Inflammatory macrophage (primary cell): ENCODE data around the gene NOP9.

Source experiments
- DNase-seq, 2 donors: peaks; one replicate each; pipeline ENCODE4 v3.0.0-alpha.2; 2020 to 2022

NOP9 gene

DNA sequence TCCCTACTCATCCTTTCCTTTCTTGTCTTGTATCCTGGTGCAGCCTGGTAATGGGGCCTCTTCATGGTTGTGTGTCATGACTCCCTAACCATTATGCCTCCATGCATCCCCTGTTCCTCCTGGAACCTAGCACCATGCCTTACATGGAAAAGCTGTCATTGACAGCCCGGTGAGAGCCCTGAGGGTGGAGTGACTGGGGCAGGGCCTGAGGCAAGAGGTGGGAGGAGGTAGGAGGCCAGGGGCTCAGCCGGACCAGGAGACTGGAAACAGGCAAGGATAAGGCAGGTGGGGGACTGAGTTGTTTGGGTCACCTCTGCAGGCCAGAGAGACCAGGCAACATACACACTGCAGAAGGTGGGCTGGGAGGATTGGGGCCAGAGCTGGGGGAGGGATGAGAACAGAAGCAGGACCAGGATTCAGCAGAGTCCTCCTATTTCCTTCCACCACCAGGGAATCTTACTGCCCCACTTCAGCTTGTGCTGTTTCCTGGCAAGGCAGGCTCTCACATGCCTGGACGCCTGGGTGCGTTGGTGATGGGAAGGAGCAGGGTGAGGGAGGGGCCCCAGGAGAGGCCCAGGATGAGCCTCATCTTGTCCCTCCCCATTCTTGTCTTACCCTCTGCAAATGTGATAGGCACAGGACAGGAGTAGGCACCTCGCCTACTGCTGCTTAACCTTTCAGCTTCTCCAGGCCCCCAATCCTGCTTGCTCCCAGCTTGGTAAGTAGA lies 10.1 kb downstream of the NOP9 start, which contains the start of gene LTB4R2:
TSS of gene LTB4R2 (plus strand) at position 603 of the 727 bp plus-strand sequence. CDS start 525 bp downstream, outside the sequence.
- no peak for DNase-seq

DNA sequence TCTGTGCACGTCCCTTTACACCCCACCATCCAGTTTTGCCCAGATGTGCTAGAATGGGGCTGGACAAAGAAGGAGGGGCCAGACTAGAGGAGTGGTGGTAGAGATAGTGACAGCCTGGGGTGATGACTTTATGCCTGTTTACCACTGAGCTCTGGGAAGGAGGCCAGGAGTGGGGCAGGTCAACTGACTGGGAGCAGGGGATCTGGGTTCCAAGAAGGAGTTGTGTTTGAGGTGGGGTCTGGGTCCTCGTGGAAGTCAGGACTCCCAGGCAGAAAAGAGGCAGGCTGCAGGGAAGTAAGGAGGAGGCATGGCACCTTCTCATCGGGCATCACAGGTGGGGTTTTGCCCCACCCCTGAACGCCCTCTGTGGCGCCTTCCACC lies 10.6 kb downstream of the NOP9 start:
- no peak for DNase-seq

DNA sequence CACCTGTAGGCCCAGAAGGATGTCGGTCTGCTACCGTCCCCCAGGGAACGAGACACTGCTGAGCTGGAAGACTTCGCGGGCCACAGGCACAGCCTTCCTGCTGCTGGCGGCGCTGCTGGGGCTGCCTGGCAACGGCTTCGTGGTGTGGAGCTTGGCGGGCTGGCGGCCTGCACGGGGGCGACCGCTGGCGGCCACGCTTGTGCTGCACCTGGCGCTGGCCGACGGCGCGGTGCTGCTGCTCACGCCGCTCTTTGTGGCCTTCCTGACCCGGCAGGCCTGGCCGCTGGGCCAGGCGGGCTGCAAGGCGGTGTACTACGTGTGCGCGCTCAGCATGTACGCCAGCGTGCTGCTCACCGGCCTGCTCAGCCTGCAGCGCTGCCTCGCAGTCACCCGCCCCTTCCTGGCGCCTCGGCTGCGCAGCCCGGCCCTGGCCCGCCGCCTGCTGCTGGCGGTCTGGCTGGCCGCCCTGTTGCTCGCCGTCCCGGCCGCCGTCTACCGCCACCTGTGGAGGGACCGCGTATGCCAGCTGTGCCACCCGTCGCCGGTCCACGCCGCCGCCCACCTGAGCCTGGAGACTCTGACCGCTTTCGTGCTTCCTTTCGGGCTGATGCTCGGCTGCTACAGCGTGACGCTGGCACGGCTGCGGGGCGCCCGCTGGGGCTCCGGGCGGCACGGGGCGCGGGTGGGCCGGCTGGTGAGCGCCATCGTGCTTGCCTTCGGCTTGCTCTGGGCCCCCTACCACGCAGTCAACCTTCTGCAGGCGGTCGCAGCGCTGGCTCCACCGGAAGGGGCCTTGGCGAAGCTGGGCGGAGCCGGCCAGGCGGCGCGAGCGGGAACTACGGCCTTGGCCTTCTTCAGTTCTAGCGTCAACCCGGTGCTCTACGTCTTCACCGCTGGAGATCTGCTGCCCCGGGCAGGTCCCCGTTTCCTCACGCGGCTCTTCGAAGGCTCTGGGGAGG lies 11.3 kb downstream of the NOP9 start, which contains the start of gene LTB4R:
TSS of gene LTB4R (plus strand) at position 857 of the 959 bp plus-strand sequence. CDS start 4,150 bp downstream, outside the sequence.
- peak; percentile 31 to 36 for DNase-seq

- DNase-seq = peak; percentile 73 to 81
Measured at GRCh38 chr14:24311837-24312615, 12.4 kb downstream of the NOP9 start.

GRCh38 chr14:24312736-24313507 lies 13.3 kb downstream of the NOP9 start:
- DNase-seq = peak; percentile 88 to 89

DNA sequence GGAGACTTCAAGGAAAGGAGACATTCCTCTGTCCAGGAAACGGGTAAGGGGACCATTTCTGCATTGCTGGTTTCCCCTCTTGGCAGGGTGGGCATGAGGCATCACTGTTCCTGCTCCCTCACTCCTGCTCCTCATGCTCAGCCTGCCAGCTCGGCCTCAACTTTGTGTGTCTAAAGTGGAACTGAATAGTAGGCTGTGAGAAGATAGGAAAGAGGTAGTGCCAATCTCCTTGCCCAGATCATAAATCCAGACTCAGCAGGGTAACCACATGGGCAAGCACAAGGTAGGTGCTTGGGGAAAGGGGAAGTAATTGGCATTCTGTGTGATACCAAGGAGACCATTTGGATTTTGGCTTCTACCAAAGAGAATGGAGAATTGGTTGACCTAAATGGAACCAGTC lies 14.3 kb downstream of the NOP9 start:
- DNase-seq = peak; percentile 22 to 50

DNA sequence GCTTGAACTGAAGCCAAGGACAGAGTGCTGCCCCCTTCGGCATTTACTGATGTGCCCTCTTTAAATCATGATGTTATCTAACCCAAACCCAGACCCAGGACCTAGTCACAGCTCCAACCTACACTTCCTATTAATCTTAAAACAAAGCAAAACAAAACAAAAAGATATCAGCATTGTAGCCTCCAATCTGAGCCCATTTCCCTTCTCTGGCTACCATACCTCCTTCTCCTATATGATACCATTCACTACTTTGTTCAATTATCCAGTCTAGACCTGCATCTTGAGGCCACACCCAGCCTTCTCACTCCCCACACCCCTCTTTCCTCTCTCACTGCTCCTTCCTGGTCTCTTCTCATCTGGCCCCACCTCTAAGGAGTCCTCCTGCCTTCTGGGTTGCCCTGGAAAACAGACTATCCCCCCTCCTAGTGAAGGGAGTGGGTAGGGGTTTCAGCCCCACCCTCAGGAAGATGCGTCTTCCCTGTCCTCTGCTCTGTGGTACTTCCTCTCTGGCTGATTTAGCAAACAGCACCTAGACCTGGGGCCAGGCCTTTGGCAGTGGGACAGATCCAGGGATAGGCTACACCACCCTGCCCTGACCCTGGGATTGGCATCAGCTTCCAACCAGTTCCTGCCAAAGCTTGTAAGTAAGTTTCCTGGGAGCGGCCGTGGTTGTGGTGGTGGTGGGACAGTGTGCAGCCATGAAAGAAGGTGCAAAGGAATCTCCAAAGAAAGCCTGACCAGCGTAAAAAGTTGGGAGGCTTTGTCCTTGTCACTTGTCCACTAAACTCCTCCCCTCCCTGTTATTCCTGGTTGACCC lies 14.9 kb downstream of the NOP9 start:
- no peak for DNase-seq

DNA sequence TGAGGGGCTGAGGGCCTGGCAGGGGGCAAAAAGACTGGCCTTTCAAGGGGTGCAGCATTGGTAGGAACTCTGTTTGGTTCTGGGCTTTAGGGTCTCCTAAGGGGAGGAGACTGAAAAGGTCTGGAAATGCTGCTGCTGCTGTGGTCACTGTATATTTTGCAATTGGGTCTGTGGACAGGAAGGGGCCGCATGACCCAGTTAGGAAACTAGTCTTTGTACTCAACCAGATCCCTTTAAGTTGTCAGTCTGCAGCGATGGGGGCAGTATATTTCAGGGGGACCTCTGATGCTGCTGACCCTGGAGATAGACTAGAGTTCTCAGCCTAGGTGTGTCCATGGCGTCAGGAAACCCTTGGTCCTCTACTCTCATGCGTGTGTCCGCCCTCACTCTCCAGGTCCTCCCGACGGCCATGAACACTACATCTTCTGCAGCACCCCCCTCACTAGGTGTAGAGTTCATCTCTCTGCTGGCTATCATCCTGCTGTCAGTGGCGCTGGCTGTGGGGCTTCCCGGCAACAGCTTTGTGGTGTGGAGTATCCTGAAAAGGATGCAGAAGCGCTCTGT lies 15.7 kb downstream of the NOP9 start:
- peak; percentile 40 to 43 for DNase-seq

GRCh38 chr14:24315807-24316596 lies 16.4 kb downstream of the NOP9 start:
- DNase-seq = no peak

DNA sequence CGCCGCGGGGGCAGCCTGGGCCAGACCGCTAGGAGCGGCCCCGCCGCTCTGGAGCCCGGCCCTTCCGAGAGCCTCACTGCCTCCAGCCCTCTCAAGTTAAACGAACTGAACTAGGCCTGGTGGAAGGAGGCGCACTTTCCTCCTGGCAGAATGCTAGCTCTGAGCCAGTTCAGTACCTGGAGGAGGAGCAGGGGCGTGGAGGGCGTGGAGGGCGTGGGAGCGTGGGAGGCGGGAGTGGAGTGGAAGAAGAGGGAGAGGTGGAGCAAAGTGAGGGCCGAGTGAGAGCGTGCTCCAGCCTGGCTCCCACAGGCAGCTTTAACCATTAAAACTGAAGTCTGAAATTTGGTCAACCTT lies 16.9 kb downstream of the NOP9 start:
- no peak for DNase-seq

DNA sequence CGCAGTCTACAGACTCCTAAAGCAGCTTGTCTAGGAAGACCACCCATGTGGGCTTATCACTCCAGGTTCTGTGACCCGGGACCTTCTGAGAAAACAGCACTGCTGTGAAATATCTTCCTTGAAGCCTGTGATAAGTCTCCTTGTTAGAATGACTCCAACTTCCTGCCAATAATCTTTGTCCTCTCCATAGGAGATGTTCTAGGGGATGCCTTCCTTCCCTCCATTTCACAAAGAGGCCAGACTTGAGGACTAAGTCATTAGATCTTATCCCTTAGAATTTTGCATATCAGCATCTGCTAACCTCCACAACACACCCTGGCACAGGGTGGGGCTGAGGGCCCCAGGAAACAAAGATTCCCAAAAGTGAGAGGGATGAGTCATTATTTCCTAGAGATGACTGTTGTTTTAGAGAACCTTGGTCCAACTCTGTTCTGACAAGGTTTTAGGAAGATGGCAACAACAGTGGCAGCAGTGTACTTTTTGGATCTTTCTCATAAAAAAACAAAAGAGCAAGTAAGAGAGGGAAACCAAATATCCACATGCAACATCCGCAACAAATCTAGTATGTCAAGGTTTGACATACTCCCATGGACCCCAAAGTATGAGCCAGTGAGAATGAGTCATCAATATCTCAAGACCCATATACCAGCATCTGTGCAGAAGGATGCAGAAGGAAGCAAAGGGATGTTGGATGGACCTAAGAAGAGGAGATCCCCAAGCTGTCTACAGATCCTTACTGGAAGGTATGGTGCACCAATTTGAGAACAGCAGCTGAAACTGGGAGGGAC lies 17.7 kb downstream of the NOP9 start:
- DNase-seq = no peak

- DNase-seq = no peak
Measured at GRCh38 chr14:24321212-24321975, 21.7 kb downstream of the NOP9 start.

DNA sequence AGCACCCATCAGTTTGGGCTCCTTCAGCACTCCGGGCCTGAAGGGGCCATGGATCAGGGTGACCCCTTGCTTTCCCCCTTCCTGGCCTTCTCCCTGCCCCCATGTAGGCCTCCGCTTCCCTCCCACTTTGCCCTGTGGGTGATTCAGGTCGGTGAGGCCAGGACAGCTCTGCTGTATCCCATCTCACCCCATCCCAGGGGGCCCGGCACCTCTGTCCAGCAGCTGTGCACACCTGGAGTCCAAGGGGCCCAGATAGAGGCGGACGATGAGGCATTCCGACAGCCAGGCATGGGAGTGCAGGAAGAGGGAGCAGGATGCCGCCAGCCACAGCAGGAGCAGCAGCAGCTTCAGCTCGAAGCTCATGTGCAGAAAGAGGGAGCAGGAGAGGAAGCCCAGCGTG lies 23.0 kb downstream of the NOP9 start:
- DNase-seq = no peak

GRCh38 chr14:24323341-24323740 lies 23.7 kb downstream of the NOP9 start:
- DNase-seq = no peak

DNA sequence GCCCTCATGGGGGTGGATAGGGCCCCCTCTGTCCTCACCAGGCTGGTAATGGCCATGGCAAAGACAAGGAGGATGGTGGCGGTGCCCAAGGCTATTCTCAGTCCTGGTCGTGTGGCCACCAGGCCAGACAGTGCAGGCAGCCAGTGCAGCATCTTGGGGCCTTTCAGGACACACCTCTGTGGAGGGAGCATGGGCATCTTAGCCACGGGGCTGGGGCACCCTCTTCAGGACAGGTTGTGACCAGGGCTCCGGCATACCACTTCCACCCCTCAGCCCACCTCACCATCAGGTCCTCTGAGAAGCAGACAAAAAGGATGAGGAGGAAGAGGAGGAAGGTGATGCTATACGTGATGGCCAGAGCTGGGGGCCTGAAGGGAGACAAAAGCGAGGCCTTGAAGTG lies 24.4 kb downstream of the NOP9 start:
- DNase-seq = no peak

DNA sequence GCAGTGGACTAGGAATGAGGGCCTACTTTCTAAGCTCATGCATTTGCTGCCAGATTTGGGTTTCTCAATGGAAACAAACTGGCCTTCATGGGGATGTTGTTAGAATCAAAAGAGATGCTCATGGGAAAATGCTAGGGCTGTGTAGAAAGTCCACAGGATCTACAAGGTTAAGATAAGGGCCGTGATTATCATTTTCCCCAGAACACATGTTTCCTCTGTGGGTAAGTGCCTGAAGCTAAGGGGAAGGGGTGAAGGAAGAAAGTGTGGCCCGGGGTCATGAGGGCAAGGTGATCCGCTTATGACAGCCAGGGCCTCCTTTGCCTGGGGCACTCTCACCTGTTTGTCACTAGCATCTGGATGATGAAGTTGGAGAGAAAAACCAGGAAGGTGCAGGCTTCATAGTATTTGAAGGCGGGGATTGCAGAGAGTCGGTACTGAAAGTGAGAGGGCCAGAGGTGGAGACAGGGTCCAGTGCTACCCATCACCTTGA lies 25.4 kb downstream of the NOP9 start:
- no peak for DNase-seq

DNA sequence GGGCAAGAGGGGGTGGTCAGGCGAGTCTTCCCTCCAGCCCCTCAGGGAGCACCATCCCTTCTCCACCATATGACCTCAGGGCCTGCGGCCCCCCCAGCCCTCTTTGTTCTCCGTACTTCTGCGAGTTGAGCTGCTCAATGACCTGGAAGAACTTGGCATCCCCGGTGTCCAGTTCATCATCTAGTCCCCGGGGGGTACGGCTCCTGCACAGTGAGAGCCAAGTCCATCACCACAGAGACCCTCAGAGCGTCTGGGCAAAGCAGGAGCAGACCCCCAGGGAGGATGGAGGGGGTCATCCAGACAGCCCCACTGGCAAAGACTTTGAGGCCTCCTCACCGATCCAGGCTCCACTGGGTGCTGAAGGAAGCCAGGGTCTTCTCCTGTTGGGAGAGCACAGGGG lies 26.3 kb downstream of the NOP9 start:
- DNase-seq = no peak

GRCh38 chr14:24327303-24327702 lies 27.7 kb downstream of the NOP9 start:
- DNase-seq = peak; percentile 63 to 66
